HG03457 (cell line): ENCODE data around the gene CRY1.
"Not testable (repeated sequence)": the region's sequence is repeated elsewhere in the genome, so short reads cannot be mapped to it uniquely, and the experiment has no call there.

Experiments
- ATAC-seq: cut with Tn5 transposase; IDR thresholded peaks from one replicate; pipeline ENCODE4 v1.9.1; 2021; ENCODE audit warnings: moderate number of reproducible peaks; ENCODE audit not compliant: unreplicated experiment

Gene CRY1

GRCh38 chr12:107108995-107109508 lies 15.7 kb upstream of the CRY1 start:
- ATAC-seq = no peak

DNA sequence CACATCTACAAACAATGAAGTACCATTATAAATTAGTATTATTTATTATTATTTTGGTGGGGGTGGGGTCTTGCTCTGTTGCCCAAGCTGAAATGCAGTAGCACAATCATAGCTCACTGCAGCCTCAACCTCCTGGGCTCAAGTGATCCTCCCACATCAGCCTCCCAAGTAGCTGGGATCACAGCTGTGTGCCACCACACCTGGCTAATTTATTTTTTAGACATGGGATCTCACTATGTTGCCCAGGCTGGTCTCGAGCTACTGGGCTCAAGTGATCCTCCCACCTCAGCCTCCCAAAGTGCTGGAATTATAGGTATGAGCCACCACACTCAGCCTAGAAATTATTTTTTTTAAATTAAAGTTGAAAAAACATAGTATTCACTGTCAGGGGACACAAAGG lies 15.0 kb upstream of the CRY1 start:
- ATAC-seq = not testable (repeated sequence)

GRCh38 chr12:107107381-107107780 lies 14.0 kb upstream of the CRY1 start:
- no peak for ATAC-seq

DNA sequence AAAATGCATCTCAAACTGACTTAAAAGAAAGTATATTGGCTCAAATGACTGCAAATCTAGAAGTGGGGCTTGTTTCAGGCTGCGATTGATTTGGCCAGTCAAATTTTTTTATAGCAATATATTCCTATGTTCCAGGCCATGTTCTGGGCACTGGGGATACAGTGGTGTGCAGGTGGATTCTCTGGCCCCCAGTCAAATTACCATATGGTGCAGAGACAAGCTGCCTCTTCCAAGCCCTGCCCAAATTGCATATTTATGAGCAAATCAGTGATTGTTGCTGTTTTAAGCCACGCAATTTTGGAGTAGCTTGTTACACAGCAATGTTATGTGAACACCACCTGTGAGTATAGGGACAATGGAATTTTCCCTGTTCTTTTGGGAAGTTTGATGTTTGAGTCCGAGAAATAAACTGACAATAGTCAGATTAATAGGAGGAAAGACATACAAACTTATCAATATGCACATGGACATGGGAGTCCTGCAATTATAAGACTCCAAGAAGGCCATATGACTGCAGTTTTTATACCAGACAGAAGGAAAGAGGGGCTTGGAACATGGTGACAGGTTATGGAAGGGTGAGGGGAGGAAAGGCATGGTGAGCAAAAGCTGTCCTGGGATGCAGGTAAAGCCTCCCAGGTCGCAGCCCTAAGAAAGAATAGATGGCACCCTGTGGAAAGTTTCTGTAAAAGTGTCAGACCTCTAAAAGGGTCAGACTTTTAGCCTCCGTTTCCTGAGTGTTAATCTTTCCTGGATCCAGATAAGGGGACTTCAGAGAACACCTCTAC lies 13.1 kb upstream of the CRY1 start:
- ATAC-seq = no peak

DNA sequence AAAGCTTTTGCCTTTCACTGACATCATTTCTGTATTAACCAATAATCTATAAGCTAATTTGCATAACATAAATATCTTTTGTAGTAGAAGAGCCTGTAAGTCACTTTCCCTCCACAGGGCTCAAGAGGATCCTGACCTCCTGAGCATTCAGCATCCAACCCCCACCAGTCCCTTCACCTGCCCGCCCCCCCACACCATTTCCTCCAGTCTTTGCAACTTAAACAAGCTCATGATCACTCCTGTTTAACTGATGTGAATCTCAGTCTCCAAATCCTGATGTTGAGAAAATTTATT lies 12.0 kb upstream of the CRY1 start:
- ATAC-seq = no peak

DNA sequence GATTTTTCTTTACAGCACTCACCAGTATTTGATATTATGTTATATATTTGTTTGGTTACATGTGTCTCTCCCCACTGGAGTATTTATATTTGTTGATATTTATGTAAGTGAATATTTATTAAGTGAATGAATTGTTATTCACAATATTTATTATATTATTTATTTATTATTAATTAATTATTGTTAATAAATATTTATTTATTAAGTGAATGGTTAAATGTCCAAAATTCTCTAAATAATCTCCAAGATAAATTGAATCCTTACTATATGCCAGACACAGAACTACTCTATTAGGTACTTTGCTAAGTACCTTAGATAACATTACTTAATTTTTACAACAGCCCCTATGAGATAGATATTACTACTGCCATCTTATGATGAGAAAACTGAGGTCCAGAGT lies 10.2 kb upstream of the CRY1 start:
- no peak for ATAC-seq

DNA sequence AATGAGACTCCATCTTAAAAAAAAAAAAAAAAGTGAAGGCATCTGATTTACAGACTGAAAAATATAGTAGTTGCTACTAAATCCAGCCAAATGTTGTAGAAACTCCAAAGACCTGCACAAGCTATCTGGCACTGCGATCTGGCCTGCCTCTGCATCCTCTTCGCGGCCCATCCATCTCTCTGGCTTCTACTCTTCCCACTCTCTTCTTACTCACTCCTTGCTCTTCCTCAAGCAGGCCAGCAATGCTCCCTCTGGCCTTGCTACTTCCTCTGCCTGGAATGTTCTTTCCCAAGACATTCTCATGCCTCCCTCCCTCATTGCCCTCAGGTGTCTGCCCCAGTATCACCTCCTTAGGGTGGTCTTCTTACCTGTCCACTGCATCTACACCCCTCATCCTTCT lies 9.7 kb upstream of the CRY1 start:
- no peak for ATAC-seq

- ATAC-seq = no peak
Observed at GRCh38 chr12:107102294-107102693, 8.9 kb upstream of the CRY1 start.

GRCh38 chr12:107101651-107102050 lies 8.3 kb upstream of the CRY1 start:
- no peak for ATAC-seq

DNA sequence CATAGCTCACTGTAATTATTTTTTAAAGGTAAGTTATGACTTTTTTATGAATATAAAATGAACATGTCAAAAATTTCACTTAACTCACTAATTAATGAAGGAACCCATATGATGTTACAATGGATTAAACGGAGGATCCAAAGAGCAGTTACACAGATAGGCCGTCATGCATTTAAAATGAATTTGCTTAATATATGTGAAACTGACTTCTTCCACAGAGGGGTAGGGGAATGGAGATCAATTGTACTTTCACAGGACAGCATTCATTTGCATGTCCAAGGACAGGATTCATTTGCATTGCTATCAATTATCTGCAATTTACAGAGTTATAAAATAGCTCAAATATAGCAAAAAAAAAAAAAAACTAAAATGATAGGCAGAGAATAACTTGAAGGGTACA lies 6.6 kb upstream of the CRY1 start:
- ATAC-seq = no peak

- no peak for ATAC-seq
Observed at GRCh38 chr12:107096571-107096970, 3.2 kb upstream of the CRY1 start.

DNA sequence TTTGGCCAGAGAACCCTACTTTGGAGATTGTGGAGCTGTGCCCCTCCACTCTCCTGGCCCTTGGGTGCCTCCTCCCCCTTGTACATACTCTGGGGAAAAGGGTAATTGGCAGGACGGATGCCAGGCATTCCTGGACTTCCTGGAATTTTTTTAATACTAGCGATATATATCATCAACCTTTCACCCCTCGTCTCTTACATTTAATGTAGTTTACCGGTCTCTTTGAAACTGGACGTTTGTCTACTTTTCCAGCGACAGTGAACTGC lies 767 bp upstream of the CRY1 start:
- no peak for ATAC-seq

DNA sequence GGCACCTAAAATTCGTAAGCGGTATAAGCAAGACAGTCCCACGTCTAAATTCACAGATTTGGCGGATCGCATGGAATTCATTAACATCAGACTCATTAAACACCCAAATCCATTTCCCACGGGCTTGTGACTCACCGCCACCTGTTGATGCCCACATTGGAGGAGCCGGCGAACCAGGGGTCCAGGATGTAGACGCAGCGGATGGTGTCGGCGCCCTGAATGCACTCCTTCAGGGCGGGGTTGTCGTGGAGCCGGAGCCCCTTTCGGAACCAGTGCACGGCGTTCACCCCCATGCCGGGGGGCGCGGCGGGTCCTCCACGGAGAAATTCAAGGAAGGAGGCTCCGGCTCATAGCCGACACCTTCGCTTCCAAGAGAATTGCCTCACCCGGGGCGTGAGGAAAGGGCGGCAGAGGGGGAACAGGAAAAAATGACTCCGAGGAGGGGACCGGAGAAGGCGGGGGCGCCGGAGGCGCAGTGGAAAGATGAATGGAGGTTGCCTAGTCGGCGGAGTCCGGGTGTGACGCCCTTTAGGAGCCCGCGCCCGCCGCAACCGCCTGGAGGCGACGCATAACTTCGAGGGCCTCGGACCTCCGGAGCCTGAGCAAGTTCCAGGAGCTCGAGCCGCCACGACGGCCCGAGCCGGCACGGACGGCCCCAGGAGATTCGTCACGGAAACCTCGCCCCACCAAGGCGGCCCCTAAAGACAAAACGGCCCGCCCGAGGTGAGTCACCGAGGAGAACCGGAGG lies 506 bp downstream of the CRY1 start:
- no peak for ATAC-seq

GRCh38 chr12:107091989-107092641 lies 1.2 kb downstream of the CRY1 start:
- no peak for ATAC-seq

- ATAC-seq = no peak
Observed at GRCh38 chr12:107091381-107091780, 2.0 kb downstream of the CRY1 start.

GRCh38 chr12:107090711-107091110 lies 2.6 kb downstream of the CRY1 start:
- no peak for ATAC-seq

- ATAC-seq = no peak
Observed at GRCh38 chr12:107088912-107089311, 4.4 kb downstream of the CRY1 start.

DNA sequence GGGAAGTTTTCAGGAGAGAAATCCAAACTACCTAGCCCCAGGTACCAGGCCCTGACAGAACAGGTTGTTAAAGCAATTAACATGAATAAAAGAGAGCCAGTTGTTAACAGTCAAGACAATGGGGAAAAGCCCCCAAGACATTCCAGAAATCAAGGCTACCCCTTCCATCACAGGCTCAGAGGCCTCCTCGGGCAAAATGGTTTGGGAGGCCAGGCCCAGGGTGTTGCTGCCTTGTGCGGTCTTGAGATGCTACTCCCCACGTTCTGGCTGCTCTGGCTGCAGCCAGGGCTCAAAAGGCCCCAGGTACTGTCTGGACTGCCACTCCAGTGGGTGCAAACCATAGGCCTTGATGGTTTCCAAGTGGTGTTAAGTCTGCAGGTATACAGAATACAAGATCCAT lies 7.0 kb downstream of the CRY1 start:
- ATAC-seq = no peak

- ATAC-seq = no peak
Observed at GRCh38 chr12:107081778-107082177, 11.6 kb downstream of the CRY1 start.

DNA sequence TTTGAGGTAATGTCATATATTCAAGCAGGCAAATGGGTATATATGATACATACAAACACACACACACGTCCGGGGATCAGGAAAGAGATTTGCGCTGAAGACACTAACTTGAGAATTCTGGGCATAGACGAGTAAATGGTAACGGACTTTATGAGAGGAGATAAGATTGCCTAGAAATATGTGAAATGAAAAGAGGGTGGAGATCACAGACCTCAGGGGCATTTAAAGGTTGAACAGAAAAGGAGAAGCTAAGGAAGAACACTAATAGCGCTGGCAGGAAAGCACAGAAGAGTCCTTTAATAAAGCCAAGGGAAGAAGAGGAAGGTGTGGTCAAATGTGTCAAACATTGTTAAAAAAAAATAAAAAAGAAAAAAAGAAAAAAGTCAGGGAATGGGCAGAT lies 13.1 kb downstream of the CRY1 start:
- ATAC-seq = no peak

DNA sequence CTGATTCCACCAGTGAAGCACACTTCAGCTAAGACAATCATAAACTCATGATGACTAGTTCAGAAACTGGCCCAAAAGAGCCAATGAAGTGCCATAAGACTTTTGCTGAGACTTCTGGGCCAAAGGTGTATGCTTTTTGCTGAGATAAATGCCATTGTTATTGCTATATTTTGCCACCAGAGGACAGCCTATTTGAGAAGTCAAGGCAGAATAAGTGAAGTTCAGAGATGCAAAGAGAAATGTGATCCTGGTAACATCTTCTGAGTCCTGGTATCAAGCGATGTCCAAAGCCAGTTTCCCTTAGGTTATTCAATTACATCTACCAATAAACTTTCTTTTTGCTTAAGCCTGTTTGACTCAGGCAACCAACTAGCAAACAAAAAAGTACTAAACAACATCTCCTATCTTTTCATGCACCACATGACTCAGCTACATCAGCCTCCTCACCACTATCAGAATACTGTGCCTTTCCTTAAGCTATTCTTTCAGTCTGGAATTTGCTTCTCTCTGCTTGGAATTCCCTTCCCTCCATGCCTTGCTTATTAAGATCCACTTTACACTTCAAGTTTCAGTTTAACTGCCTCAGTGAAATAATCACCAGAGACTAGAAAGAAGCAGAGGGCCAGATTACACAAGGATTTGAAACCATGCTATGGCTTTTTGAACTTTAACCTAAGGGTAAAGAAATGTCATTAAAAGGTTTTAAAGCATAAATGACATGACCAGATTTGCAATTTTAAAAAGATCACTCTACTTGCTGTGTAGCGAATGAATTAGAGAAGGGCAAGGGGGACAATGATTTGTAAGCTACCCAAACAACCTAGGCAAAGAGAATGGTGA lies 14.0 kb downstream of the CRY1 start:
- no peak for ATAC-seq
